Body of pancreas (tissue), 4 donors: ENCODE data around the gene LRRC23.

Experiments used
- POLR2A ChIP-seq, 3 donors: fragments of 450-650 bp; IDR thresholded peaks; one replicate each; pipeline ENCODE4 v1.6.1; 2016; ENCODE audit warnings: antibody characterized with exemption in 3 of 3, mild to moderate bottlenecking in 2 of 3
- TF ChIP-seq, protein P1 (sequence below), 7 experiments: fragments of 450-650 bp in 4 of 7; fragments of 200-600 bp in 3 of 7; sonication (generic) in 3 of 7; IDR thresholded peaks; one replicate each; pipeline ENCODE4 v1.5.1; 2016 to 2019; ENCODE audit warnings: antibody characterized with exemption in 7 of 7

DNA sequence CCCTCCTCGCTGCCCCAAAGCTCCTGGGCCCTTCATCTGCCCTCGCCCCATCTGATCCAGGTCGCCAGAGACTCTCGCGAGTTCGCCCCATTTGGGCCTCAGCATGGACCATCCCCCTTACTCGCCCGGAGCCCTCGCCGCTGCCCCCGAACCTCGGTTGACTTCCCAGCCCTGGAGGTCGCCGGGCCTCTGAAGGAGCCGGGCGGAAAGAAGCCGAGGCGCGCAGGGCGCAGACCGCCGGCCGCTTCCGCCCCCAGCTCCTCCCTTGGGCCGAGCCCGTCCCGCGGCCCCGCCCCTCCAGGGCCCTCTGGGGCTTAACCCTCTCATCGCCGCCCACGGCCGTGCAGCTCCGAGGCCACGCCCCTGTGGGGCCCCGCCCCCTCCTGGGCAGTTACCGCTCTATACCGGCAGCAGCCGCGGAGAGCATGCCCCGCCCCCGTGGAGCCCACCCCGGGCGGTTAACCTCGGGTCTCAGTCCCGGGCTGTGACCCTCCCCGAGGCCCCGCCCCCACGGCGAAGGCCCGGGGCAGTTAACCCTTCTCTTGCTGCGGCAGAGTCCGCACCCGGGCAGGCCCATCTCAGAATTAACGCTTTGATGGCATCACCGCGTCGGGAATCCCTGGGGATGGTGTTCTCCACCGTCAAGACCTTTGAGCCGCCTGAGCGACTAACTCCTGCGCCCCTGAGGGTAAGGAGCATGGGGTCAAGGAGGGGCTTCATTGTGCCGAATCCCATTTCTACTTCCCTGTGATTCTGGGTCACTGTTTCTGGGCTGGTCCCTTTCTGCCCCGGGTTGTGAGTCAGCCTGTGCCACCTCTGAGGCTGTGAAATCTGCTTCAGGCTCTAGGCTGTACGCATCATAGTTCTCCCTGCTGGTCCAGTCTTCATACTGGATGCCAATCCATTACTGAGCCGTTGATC is 31.3 kb upstream of the LRRC23 start, which contains the start of gene SPSB2:
- TF ChIP-seq, protein P1, sequence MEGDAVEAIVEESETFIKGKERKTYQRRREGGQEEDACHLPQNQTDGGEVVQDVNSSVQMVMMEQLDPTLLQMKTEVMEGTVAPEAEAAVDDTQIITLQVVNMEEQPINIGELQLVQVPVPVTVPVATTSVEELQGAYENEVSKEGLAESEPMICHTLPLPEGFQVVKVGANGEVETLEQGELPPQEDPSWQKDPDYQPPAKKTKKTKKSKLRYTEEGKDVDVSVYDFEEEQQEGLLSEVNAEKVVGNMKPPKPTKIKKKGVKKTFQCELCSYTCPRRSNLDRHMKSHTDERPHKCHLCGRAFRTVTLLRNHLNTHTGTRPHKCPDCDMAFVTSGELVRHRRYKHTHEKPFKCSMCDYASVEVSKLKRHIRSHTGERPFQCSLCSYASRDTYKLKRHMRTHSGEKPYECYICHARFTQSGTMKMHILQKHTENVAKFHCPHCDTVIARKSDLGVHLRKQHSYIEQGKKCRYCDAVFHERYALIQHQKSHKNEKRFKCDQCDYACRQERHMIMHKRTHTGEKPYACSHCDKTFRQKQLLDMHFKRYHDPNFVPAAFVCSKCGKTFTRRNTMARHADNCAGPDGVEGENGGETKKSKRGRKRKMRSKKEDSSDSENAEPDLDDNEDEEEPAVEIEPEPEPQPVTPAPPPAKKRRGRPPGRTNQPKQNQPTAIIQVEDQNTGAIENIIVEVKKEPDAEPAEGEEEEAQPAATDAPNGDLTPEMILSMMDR (IDR thresholded peaks at IDR 0.05): peak in 1 of 7 experiments; percentile 29
- TF ChIP-seq POLR2A (IDR thresholded peaks at IDR 0.05): peak; percentile 27 to 75 (median 63)
